GM12878 (cell line): Measurements from ENCODE around the gene ZNF646. TPM values are rescaled to one million over a fixed set of nuclear protein-coding genes. Genes with fewer than 3 reads are reported as not detected.

Experiments used
- polyA plus RNA-seq, 11 experiments: library from polyadenylated mRNA; depleted of rRNA in 4 of 11; unstranded in 6 of 11; stranded (reverse) in 5 of 11; fragments of >200 nt; fragmentation: Nextera tagmentation in 4 of 11; fragmentation: Illumina TruSeq in 1 of 11; extraction: Ambion mirVana in 4 of 11; extraction: Trizol in 1 of 11; gene quantifications; 1 replicate in 1 of 11; 2 replicates in 10 of 11; pipeline versions ENCODE4 v1.2.1 to v1.2.3, GENCODE V29; 2011 to 2016; ENCODE audit warnings: inconsistent platforms in 2 of 11, missing spikeins in 2 of 11, low read depth in 1 of 11
- total RNA-seq, 4 experiments: library from RNA; depleted of rRNA in 3 of 4; stranded (reverse); fragments of >200 nt in 3 of 4; fragmentation: Illumina TruSeq in 1 of 4; extraction: Trizol in 1 of 4; gene quantifications; 2 replicates each; pipeline versions ENCODE4 v1.2.1 to v1.2.3, GENCODE V29; 2013 to 2021

ZNF646 gene
- total and polyA plus RNA-seq, 10 of the 15 experiments (the other 5 are each of a cell fraction or from before 2014, with no cell fraction given): 0.10 to 21.8 (median 6.4) TPM

Other genes starting within 250 kb of the ZNF646 start
Only the 7 nearest of the 20 such genes appear.
- 13.8 and 14.0 TPM in 2 replicates for gene STX4, start 40.9 kb upstream of the ZNF646 start, total RNA-seq (2014; rRNA removed)
- 14.9 and 16.3 TPM in 2 replicates for gene STX4, start 40.9 kb upstream of the ZNF646 start, total RNA-seq (2014; rRNA removed; fragmentation: Illumina TruSeq; extraction: Trizol)
- gene STX4, start 40.9 kb upstream of the ZNF646 start, total RNA-seq (2021): 37.6 and 41.9 TPM in 2 replicates
- 22.2 and 36.0 TPM in 2 replicates for gene STX4, start 40.9 kb upstream of the ZNF646 start, polyA plus RNA-seq (2011; rRNA removed)
- gene STX4, start 40.9 kb upstream of the ZNF646 start, polyA plus RNA-seq (2014; fragmentation: Illumina TruSeq; extraction: Trizol): 16.2 and 22.0 TPM in 2 replicates
- 1 to 10 TPM; 3.3 to 8.5 TPM for gene STX4, start 40.9 kb upstream of the ZNF646 start, polyA plus RNA-seq (2014; fragmentation: Nextera tagmentation; extraction: Ambion mirVana)
- gene STX4, start 40.9 kb upstream of the ZNF646 start, polyA plus RNA-seq (2014; rRNA removed): 31.8 and 33.3 TPM in 2 replicates
- 10 to 100 TPM; 23.2 to 25.1 TPM for gene STX4, start 40.9 kb upstream of the ZNF646 start, polyA plus RNA-seq (2016; fragmentation: Nextera tagmentation; extraction: Ambion mirVana)
- gene ZNF668, start 182 bp upstream of the ZNF646 start, total RNA-seq (2014; rRNA removed): 10.0 and 11.3 TPM in 2 replicates
- gene ZNF668, start 182 bp upstream of the ZNF646 start, total RNA-seq (2014; rRNA removed; fragmentation: Illumina TruSeq; extraction: Trizol): 3.2 and 3.8 TPM in 2 replicates
- 20.3 and 20.7 TPM in 2 replicates for gene ZNF668, start 182 bp upstream of the ZNF646 start, total RNA-seq (2021)
- gene ZNF668, start 182 bp upstream of the ZNF646 start, polyA plus RNA-seq (2011; rRNA removed): 5.7 and 5.8 TPM in 2 replicates
- gene ZNF668, start 182 bp upstream of the ZNF646 start, polyA plus RNA-seq (2014; fragmentation: Illumina TruSeq; extraction: Trizol): 2.4 and 6.8 TPM in 2 replicates
- gene ZNF668, start 182 bp upstream of the ZNF646 start, polyA plus RNA-seq (2014; fragmentation: Nextera tagmentation; extraction: Ambion mirVana): under 1 TPM in 1 of 2 experiments, not detected in 1; 0.05 TPM
- gene ZNF668, start 182 bp upstream of the ZNF646 start, polyA plus RNA-seq (2014; rRNA removed): 10.0 and 12.2 TPM in 2 replicates
- 10 to 100 TPM; 12.6 to 15.7 TPM for gene ZNF668, start 182 bp upstream of the ZNF646 start, polyA plus RNA-seq (2016; fragmentation: Nextera tagmentation; extraction: Ambion mirVana)
- 0.87 and 1.1 TPM in 2 replicates for gene PRSS53, start 14.5 kb downstream of the ZNF646 start, total RNA-seq (2014; rRNA removed)
- gene PRSS53, start 14.5 kb downstream of the ZNF646 start, total RNA-seq (2014; rRNA removed; fragmentation: Illumina TruSeq; extraction: Trizol): 0.41 and 0.63 TPM in 2 replicates
- gene PRSS53, start 14.5 kb downstream of the ZNF646 start, total RNA-seq (2021): 2.6 and 3.2 TPM in 2 replicates
- gene PRSS53, start 14.5 kb downstream of the ZNF646 start, polyA plus RNA-seq (2011; rRNA removed): 0.81 and 1.7 TPM in 2 replicates
- 0.22 and 0.51 TPM in 2 replicates for gene PRSS53, start 14.5 kb downstream of the ZNF646 start, polyA plus RNA-seq (2014; fragmentation: Illumina TruSeq; extraction: Trizol)
- gene PRSS53, start 14.5 kb downstream of the ZNF646 start, polyA plus RNA-seq (2014; fragmentation: Nextera tagmentation; extraction: Ambion mirVana): not detected
- gene PRSS53, start 14.5 kb downstream of the ZNF646 start, polyA plus RNA-seq (2014; rRNA removed): 3.0 and 3.4 TPM in 2 replicates
- gene PRSS53, start 14.5 kb downstream of the ZNF646 start, polyA plus RNA-seq (2016; fragmentation: Nextera tagmentation; extraction: Ambion mirVana): under 1 TPM; 0.35 to 0.40 TPM
- 60.5 and 62.5 TPM in 2 replicates for gene VKORC1, start 20.4 kb downstream of the ZNF646 start, total RNA-seq (2014; rRNA removed)
- gene VKORC1, start 20.4 kb downstream of the ZNF646 start, total RNA-seq (2014; rRNA removed; fragmentation: Illumina TruSeq; extraction: Trizol): 26.3 and 28.5 TPM in 2 replicates
- 52.9 and 55.8 TPM in 2 replicates for gene VKORC1, start 20.4 kb downstream of the ZNF646 start, total RNA-seq (2021)
- 96.0 and 140 TPM in 2 replicates for gene VKORC1, start 20.4 kb downstream of the ZNF646 start, polyA plus RNA-seq (2011; rRNA removed)
- gene VKORC1, start 20.4 kb downstream of the ZNF646 start, polyA plus RNA-seq (2014; fragmentation: Illumina TruSeq; extraction: Trizol): 43.6 and 44.6 TPM in 2 replicates
- gene VKORC1, start 20.4 kb downstream of the ZNF646 start, polyA plus RNA-seq (2014; fragmentation: Nextera tagmentation; extraction: Ambion mirVana): 10 to 100 TPM; 19.8 to 39.0 TPM
- gene VKORC1, start 20.4 kb downstream of the ZNF646 start, polyA plus RNA-seq (2014; rRNA removed): 97.2 and 99.6 TPM in 2 replicates
- gene VKORC1, start 20.4 kb downstream of the ZNF646 start, polyA plus RNA-seq (2016; fragmentation: Nextera tagmentation; extraction: Ambion mirVana): 10 to 100 TPM; 72.6 to 86.6 TPM
- 31.9 and 43.3 TPM in 2 replicates for gene BCKDK, start 34.0 kb downstream of the ZNF646 start, total RNA-seq (2014; rRNA removed)
- 10.6 and 11.6 TPM in 2 replicates for gene BCKDK, start 34.0 kb downstream of the ZNF646 start, total RNA-seq (2014; rRNA removed; fragmentation: Illumina TruSeq; extraction: Trizol)
- gene BCKDK, start 34.0 kb downstream of the ZNF646 start, total RNA-seq (2021): 39.4 and 44.0 TPM in 2 replicates
- 7.7 and 22.3 TPM in 2 replicates for gene BCKDK, start 34.0 kb downstream of the ZNF646 start, polyA plus RNA-seq (2011; rRNA removed)
- gene BCKDK, start 34.0 kb downstream of the ZNF646 start, polyA plus RNA-seq (2014; fragmentation: Illumina TruSeq; extraction: Trizol): 14.7 and 20.5 TPM in 2 replicates
- gene BCKDK, start 34.0 kb downstream of the ZNF646 start, polyA plus RNA-seq (2014; fragmentation: Nextera tagmentation; extraction: Ambion mirVana): 1 to 10 TPM in 1 of 2 experiments, under 1 TPM in 1; 0.68 to 3.3 TPM
- 45.5 and 48.6 TPM in 2 replicates for gene BCKDK, start 34.0 kb downstream of the ZNF646 start, polyA plus RNA-seq (2014; rRNA removed)
- gene BCKDK, start 34.0 kb downstream of the ZNF646 start, polyA plus RNA-seq (2016; fragmentation: Nextera tagmentation; extraction: Ambion mirVana): 10 to 100 TPM; 56.1 to 56.6 TPM
- 46.9 and 50.4 TPM in 2 replicates for gene KAT8, start 43.2 kb downstream of the ZNF646 start, total RNA-seq (2014; rRNA removed)
- gene KAT8, start 43.2 kb downstream of the ZNF646 start, total RNA-seq (2014; rRNA removed; fragmentation: Illumina TruSeq; extraction: Trizol): 37.5 and 39.0 TPM in 2 replicates
- gene KAT8, start 43.2 kb downstream of the ZNF646 start, total RNA-seq (2021): 44.3 and 46.5 TPM in 2 replicates
- gene KAT8, start 43.2 kb downstream of the ZNF646 start, polyA plus RNA-seq (2011; rRNA removed): 41.8 and 45.9 TPM in 2 replicates
- gene KAT8, start 43.2 kb downstream of the ZNF646 start, polyA plus RNA-seq (2014; fragmentation: Illumina TruSeq; extraction: Trizol): 36.0 and 40.3 TPM in 2 replicates
- gene KAT8, start 43.2 kb downstream of the ZNF646 start, polyA plus RNA-seq (2014; fragmentation: Nextera tagmentation; extraction: Ambion mirVana): 10 to 100 TPM in 1 of 2 experiments, 1 to 10 TPM in 1; 5.5 to 11.2 TPM
- 53.0 and 55.8 TPM in 2 replicates for gene KAT8, start 43.2 kb downstream of the ZNF646 start, polyA plus RNA-seq (2014; rRNA removed)
- 10 to 100 TPM; 21.7 to 25.6 TPM for gene KAT8, start 43.2 kb downstream of the ZNF646 start, polyA plus RNA-seq (2016; fragmentation: Nextera tagmentation; extraction: Ambion mirVana)
- not detected in 2 replicates for gene PRSS8, start 61.3 kb downstream of the ZNF646 start, total RNA-seq (2014; rRNA removed)
- gene PRSS8, start 61.3 kb downstream of the ZNF646 start, total RNA-seq (2014; rRNA removed; fragmentation: Illumina TruSeq; extraction: Trizol): not detected in 2 replicates
- 0.16 and 0.33 TPM in 2 replicates for gene PRSS8, start 61.3 kb downstream of the ZNF646 start, total RNA-seq (2021)
- gene PRSS8, start 61.3 kb downstream of the ZNF646 start, polyA plus RNA-seq (2011; rRNA removed): not detected in 2 replicates
- not detected in 2 replicates for gene PRSS8, start 61.3 kb downstream of the ZNF646 start, polyA plus RNA-seq (2014; fragmentation: Illumina TruSeq; extraction: Trizol)
- gene PRSS8, start 61.3 kb downstream of the ZNF646 start, polyA plus RNA-seq (2014; fragmentation: Nextera tagmentation; extraction: Ambion mirVana): not detected
- gene PRSS8, start 61.3 kb downstream of the ZNF646 start, polyA plus RNA-seq (2014; rRNA removed): 0.58 TPM in 1 of 2 replicates, not detected in the other
- not detected for gene PRSS8, start 61.3 kb downstream of the ZNF646 start, polyA plus RNA-seq (2016; fragmentation: Nextera tagmentation; extraction: Ambion mirVana)